ENCODE measurements around the gene SPPL2A.

- TF ChIP-seq EZH2 (IDR thresholded peaks at IDR 0.05; ENCODE audit: borderline replicate concordance, low read depth, low read length, severe bottlenecking) (no peak), CTCF (IDR thresholded peaks at IDR 0.05; ENCODE audit: borderline replicate concordance, extremely low read depth, low read length, poor library complexity, severe bottlenecking) (no peak)
Observed at GRCh38 chr15:50786871-50787270, 21.4 kb upstream of the SPPL2A start.

Measured in DND-41 (cell line).